Chondrocyte (in vitro differentiated cells): Measurements from ENCODE around the gene SEC14L6. TPM values are rescaled to one million over a fixed set of nuclear protein-coding genes. Genes with fewer than 3 reads are reported as not detected.

Experiments used
- DNase-seq: peaks from one replicate; pipeline ENCODE4 v3.0.0; 2021; ENCODE audit warnings: mixed read lengths, low spot score
- H3K27ac Mint-ChIP-seq: one replicate; pipeline ENCODE4 v1.8.0; 2021; ENCODE audit warnings: mild to moderate bottlenecking, moderate library complexity, mixed read lengths; ENCODE audit not compliant: unreplicated experiment
- H3K27me3 Mint-ChIP-seq: 2 replicates; pipeline ENCODE4 v1.8.0; 2021; ENCODE audit warnings: low read depth, mixed read lengths
- H3K36me3 Mint-ChIP-seq: 2 replicates; pipeline ENCODE4 v1.8.0; 2021; ENCODE audit warnings: low read depth, mixed read lengths
- H3K4me1 Mint-ChIP-seq: 2 replicates; pipeline ENCODE4 v1.8.0; 2021; ENCODE audit warnings: low read depth, mild to moderate bottlenecking, mixed read lengths
- H3K4me3 Mint-ChIP-seq: one replicate; pipeline ENCODE4 v1.8.0; 2021; ENCODE audit warnings: mild to moderate bottlenecking, moderate library complexity, mixed read lengths; ENCODE audit not compliant: unreplicated experiment
- H3K9me3 Mint-ChIP-seq: 2 replicates; pipeline ENCODE4 v1.8.0; 2021; ENCODE audit warnings: low read depth, mixed read lengths
- total RNA-seq: library from RNA; stranded (reverse); gene quantifications from 3 replicates; pipeline ENCODE4 v1.2.1, GENCODE V29; 2021
- TF ChIP-seq, protein P1 (sequence below): fragments of 200-600 bp; sonication (generic); IDR thresholded peaks from 2 replicates; pipeline ENCODE4 v1.5.0; 2021; ENCODE audit warnings: antibody characterized with exemption, mild to moderate bottlenecking, moderate library complexity

The SEC14L6 gene
- total RNA-seq, 1 donor from 2014 or later, result 1.2 TPM

DNA sequence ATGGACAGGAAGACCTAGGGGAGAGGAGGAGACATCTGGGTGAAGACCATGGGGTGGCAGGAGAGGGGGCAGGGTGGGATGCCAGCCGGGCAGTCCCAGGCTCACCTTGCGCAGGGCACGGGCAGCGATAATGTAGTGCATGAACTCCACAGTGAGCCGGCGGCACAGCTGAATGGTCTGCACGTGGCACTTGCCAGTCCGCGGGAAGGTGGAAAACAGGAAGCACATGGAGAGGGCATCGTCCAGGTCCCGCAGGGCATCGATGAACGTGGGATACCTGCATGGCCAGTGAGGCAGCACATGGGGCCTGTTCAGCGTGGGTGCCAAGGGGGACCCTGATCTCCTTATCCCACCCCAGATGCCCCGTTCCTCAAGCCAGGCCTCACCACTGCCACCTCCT, 37.9 kb upstream of the SEC14L6 start:
- Mint-ChIP-seq H3K27me3 (no peaks in the 10 kb centered on the region), H3K4me1 (peaks cover 11% of the 10 kb centered on the region), H3K9me3 (no peaks in the 10 kb centered on the region), H3K27ac (no peak overlapping the region), H3K36me3 (peaks cover 43% of the 10 kb centered on the region), H3K4me3 (no peak overlapping the region)
- no peak for DNase-seq
- TF ChIP-seq, protein P1, sequence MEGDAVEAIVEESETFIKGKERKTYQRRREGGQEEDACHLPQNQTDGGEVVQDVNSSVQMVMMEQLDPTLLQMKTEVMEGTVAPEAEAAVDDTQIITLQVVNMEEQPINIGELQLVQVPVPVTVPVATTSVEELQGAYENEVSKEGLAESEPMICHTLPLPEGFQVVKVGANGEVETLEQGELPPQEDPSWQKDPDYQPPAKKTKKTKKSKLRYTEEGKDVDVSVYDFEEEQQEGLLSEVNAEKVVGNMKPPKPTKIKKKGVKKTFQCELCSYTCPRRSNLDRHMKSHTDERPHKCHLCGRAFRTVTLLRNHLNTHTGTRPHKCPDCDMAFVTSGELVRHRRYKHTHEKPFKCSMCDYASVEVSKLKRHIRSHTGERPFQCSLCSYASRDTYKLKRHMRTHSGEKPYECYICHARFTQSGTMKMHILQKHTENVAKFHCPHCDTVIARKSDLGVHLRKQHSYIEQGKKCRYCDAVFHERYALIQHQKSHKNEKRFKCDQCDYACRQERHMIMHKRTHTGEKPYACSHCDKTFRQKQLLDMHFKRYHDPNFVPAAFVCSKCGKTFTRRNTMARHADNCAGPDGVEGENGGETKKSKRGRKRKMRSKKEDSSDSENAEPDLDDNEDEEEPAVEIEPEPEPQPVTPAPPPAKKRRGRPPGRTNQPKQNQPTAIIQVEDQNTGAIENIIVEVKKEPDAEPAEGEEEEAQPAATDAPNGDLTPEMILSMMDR, result no peak

DNA sequence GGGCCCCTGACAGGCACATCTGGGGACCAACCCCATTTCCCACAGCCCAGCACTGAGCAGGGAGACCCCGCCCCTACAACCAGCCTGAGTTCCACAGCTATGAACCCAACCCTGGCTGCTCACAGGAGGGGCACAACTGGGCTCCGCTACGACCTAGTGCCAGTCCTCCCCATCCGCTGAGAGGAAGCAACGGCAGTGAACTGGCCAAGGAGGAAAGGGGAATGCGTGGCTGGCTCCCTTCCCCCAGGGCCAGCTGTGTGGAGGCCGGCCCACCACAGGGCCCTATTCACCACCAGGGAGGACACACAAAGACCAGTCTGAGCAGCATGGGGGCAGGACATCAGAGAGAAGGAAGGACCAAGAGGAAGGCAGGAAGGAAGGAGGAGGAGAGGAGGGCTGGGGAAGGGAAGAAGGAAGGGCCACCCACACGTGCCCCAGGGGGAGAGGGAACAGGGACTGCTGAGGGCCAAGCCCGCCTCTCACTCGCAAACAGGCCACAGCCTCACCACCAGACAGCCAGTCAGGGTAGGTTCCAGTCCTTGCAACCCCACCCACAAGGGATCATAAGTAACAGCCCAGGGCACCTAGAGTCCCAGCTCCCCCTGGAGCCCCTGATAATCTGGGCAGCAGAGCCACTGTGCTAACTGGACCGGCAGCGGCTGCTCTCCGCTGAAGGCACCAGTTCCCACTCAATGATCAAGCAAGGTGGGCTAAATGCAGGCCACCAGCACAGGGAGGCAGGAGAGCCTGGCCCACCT, 36.4 kb upstream of the SEC14L6 start:
- H3K4me1 Mint-ChIP-seq, result peaks cover 11% of the 10 kb centered on the region
- H3K9me3 Mint-ChIP-seq, result no peaks in the 10 kb centered on the region
- H3K27ac Mint-ChIP-seq, result peak overlapping the region; percentile 54
- DNase-seq, result no peak
- no peaks in the 10 kb centered on the region for H3K27me3 Mint-ChIP-seq
- H3K4me3 Mint-ChIP-seq, result no peak overlapping the region
- H3K36me3 Mint-ChIP-seq, result peaks cover 46% of the 10 kb centered on the region
- TF ChIP-seq, protein P1, result no peak

DNA sequence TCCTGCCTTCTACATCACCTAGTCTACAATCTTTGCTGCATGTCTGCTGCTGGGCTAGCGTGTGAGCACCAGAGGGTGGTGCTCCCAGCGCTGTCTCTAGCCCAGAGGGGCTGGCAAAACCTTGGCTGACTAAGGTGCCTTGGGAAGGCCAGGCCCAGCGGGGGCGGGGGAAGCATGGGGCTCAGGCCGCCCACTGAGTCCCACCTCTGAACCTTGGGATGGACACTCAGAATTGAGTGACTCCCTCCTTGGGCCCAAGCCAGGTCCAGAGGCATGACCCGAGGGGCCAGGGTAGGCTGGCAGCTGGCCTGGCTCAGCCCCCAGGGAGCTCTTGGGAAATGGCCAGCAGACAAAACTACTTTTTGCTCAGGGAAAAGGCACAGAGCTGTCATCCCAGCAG, 35.5 kb upstream of the SEC14L6 start:
- no peak for DNase-seq
- TF ChIP-seq, protein P1, result no peak
- Mint-ChIP-seq H3K4me3 (no peak overlapping the region), H3K36me3 (peaks cover 46% of the 10 kb centered on the region), H3K4me1 (peaks cover 11% of the 10 kb centered on the region), H3K9me3 (no peaks in the 10 kb centered on the region), H3K27ac (no peak overlapping the region), H3K27me3 (no peaks in the 10 kb centered on the region)

DNA sequence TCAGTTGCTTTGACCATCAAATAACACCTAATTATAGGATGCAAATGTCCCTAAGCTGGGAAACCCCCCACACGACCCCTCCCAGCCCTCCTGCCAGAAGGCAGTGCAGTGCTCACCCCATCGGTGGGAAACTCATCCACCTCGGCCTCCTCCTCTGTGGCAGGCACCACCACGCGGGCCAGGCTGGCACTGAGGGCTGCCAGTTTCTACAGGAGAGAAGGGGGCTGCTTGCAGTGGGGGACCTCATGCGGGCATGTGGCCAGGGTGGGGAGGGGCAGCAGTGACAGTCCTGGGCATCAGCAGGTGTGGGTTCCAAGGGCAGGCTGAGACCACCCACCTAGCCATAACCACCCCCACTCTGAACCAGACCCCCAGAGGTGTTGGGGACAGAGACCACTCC, 34.4 kb upstream of the SEC14L6 start:
- TF ChIP-seq, protein P1, result no peak
- no peak for DNase-seq
- no peaks in the 10 kb centered on the region for H3K9me3 Mint-ChIP-seq
- H3K27me3 Mint-ChIP-seq, result no peaks in the 10 kb centered on the region
- H3K4me3 Mint-ChIP-seq, result no peak overlapping the region
- peaks cover 11% of the 10 kb centered on the region for H3K4me1 Mint-ChIP-seq
- peaks cover 43% of the 10 kb centered on the region for H3K36me3 Mint-ChIP-seq
- H3K27ac Mint-ChIP-seq, result no peak overlapping the region

DNA sequence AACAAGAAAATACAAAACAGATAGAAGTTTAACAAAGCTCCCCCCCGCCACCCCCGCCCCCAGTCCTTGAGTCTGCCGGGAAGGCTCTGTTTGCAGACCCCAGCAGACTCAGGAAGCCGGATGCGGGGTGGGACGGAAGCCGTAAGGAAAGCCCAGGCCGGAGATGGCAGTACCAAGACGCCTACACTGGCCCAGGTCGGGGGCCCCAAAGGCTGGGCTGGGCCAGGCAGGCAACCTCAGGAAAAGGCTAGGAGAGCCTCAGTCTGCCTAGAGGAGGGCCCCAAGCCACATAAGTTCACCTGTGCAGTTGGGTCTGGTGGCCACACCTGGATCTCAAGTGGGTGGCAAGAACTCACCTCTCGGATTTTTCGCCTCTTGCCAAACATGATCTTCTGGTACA, 31.9 kb upstream of the SEC14L6 start:
- Mint-ChIP-seq H3K4me3 (no peak overlapping the region), H3K27me3 (no peaks in the 10 kb centered on the region), H3K27ac (no peak overlapping the region), H3K9me3 (no peaks in the 10 kb centered on the region), H3K4me1 (peaks cover 27% of the 10 kb centered on the region), H3K36me3 (peaks cover 40% of the 10 kb centered on the region)
- no peak for DNase-seq
- TF ChIP-seq, protein P1, result no peak
